HuH-7.5 (cell line): ENCODE results near the gene EXOC8.
"Not testable (repeated sequence)": the region's sequence is repeated elsewhere in the genome, so short reads cannot be mapped to it uniquely, and the experiment has no call there.

Source experiments
- DNase-seq: peaks from one replicate; pipeline ENCODE4 v3.0.0; 2011; ENCODE audit warnings: low spot score

Gene EXOC8

DNA sequence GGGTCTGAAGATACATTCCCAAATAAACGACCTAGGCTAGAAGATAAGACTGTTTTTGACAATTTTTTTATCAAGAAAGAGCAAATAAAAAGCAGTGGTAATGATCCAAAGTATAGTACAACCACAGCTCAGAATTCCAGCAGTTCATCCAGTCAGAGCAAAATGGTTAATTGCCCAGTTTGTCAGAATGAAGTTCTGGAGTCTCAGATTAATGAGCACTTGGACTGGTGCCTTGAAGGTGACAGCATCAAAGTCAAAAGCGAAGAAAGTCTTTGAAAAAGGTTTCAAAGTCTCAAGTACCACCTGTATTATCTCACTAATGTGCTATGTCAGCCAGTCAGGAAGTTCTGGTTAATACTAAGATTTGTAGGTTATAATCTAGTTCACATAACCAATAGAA lies 15.4 kb upstream of the EXOC8 start:
- no peak for DNase-seq

DNA sequence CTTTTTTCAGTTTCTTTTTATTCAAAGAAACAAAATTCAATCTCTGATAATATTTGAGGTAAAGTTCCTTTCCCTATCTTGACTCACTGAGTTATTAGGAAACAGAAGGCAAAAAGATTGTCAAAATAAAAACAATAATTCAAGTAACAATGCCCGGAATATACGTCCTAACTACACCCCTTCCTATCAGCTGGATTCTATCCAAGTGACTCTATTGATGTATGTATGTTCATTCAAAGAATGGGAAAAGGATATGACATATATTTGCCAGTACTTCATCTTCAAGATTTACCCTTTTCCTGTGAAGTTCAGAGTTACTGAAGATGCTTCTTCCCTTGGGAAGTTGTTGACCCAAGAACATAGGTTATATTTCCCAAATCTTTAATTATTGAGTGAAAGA lies 14.2 kb upstream of the EXOC8 start:
- no peak for DNase-seq

GRCh38 chr1:231348856-231349255 lies 11.2 kb upstream of the EXOC8 start:
- not testable (repeated sequence) for DNase-seq

DNA sequence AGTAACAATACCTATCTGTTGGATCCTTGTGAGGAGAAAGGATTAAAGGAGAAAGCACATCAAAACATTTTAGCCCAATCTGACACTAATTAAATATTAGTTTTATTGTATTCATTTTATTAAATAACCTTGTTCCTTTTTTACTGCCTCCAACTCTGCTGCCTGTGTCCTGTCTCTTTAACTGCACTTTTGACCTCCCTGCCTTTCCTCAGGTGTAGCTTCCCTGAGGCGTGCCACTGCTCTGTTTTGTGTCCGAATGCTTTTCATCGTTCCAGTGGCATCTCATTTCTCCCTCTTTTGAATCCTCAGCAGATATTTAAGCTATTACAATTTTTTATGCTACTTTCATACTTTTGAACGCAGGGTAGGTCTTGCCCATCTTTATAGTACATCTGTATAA lies 10.8 kb upstream of the EXOC8 start:
- no peak for DNase-seq

- DNase-seq, result no peak
These were observed 10.3 kb upstream of the EXOC8 start for GRCh38 chr1:231347961-231348360.

- DNase-seq, result no peak
These were observed 2.8 kb upstream of the EXOC8 start for GRCh38 chr1:231340328-231341013.

GRCh38 chr1:231338270-231339128 lies 847 bp upstream of the EXOC8 start, which contains the start of gene SPRTN:
SPRTN (plus strand) TSS chr1:231338293; CDS start chr1:231338384, 91 bp downstream.
- DNase-seq, result peak; percentile 90

GRCh38 chr1:231337043-231337471 lies 595 bp downstream of the EXOC8 start:
- DNase-seq, result no peak

DNA sequence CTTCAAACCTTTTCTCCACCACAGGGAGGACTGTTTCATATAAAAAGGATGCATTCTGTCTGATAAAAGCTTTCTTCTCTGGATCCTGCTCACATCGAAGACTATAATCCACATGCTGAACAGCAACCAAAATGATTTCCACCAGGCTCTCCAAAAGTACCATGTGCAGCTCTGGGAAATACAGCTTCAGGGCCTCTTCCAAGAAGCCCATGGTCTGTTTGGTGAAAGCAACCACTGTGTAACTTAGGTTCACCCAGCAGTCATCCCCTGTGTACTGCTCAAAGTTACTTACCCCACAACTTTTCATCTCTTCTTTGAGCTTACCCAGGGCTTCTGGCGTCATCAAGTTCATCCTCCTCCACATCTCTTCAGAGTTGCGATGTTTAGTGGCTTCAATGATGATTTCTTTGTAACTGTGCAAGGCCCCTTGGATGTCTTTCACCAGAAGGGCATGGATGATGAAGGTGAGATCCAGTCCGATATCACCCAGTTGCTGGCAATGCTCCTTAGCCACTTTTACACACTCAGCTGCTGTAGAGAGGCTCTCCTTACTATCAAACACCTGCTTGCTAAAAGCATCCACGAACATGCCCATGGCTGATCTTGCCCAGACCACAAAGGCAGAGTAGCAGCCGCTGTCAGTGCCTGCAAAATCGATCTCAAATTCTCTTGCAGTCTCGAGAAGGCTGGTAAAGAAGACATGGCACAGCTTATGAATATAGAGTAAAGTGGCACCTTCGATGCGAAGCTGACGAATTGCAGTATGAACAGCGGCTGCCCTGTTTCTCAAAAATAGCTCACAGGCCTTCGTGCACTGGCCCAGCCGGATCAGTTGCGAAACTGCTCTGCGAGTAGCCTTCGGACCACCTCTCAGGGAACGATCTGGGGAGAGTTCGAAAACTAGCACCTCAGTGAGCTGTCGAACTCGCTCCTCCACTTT lies 1.7 kb downstream of the EXOC8 start:
- DNase-seq, result no peak

DNA sequence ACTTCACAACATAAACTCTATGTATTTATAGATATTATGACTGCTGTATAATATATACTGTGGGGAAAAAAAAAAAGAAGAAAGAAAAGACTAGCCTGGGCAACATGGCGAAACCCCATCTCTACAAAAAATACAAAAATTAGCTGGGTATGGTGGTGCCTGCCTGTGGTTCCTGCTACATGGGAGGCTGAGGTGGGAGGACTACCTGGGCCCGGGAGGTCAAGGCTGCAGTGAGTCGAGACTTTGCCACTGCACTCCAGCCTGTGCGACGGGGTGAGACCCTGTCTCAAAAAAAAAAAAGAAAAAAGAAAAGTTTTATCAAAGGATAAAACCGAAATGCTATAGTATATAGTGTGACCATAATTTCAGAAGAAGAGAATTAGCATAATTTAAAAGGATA lies 2.7 kb downstream of the EXOC8 start:
- DNase-seq, result no peak

DNA sequence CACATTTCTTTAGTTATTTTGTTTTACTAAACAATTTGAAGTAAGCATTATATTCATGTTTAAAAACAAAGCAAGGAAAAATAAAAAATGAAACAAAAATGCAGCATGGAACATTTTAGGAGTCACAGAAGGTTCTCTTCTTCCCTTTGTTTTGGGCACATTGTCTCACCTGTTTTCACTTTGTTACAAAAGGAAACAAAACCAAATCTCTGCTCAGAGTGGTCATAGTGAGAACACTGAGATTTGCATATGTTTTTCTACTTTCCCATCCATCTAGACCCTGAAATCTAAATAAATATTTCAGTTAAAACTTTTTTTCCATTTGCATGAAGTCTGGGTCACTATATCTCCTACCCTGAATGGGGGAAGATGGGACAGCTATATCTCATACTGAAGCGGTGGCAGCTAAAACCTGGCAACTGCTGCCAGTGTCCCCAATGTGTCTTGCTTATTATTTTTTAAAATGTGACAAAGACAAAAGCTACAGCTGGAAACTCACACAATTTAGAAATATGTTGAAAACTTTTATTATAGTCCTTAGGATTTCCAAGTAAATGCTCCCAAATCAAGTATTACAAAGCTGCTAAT lies 3.5 kb downstream of the EXOC8 start:
- no peak for DNase-seq

DNA sequence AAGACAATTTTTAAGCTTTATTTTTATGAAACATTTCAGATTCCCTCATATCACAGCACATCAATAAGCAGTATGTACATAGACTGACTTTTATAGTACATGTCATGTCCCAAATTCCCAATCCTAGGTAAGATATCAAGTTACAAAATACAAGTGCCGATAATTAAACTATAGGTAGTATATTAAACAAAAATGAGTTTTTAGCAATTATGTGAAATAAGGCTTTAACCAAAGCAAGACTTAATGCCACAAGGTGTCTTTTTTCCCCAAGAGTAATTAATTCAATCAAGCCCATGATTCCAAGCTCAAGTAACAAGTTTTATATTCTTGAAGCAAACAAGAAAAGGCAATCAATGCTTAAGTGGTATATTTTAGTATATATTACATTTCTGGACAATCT lies 4.9 kb downstream of the EXOC8 start:
- no peak for DNase-seq

GRCh38 chr1:231329483-231329882 lies 8.2 kb downstream of the EXOC8 start:
- DNase-seq, result no peak

GRCh38 chr1:231327617-231328016 lies 10.0 kb downstream of the EXOC8 start:
- DNase-seq, result no peak

- DNase-seq, result no peak
These were observed 11.4 kb downstream of the EXOC8 start for GRCh38 chr1:231326248-231326647.

DNA sequence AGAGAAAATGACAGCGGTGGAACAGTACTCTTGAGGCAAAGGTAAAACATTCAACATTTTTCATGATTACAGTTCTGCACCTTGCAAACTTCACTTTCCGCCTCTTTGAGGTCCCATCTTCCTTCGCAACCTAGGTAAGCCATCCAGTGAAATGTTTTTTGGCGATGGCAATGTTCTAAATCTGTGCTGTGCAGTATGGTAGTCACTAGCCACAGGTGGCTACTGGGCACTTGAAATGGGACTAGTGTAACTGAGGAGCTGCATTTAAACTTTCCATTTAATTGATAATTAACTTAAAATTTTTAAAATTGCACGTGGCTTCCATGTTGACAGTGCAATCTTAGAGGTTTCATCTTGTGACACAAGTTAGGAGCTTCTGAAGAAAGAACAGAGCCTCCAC lies 13.0 kb downstream of the EXOC8 start:
- DNase-seq, result no peak

- DNase-seq, result no peak
These were observed 14.6 kb downstream of the EXOC8 start for GRCh38 chr1:231322880-231323530.

DNA sequence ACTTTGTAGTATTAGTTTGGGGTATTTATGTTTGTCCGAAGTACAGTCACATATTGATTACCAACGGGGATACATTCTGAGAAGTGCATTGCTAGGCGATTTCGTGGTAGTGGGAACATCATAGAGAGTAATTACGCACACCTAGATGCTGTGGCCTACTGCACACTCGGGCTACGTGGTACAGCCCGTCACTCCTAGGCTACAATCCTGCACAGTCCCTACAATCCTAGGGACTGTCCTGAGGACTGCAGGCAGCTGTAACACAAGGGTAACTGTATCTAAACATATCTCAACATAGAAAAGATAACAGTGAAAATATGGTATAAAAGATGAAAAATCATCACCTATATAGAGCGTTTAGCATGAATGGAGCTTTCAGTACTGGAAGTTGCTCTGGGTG lies 18.6 kb downstream of the EXOC8 start:
- DNase-seq, result no peak

DNA sequence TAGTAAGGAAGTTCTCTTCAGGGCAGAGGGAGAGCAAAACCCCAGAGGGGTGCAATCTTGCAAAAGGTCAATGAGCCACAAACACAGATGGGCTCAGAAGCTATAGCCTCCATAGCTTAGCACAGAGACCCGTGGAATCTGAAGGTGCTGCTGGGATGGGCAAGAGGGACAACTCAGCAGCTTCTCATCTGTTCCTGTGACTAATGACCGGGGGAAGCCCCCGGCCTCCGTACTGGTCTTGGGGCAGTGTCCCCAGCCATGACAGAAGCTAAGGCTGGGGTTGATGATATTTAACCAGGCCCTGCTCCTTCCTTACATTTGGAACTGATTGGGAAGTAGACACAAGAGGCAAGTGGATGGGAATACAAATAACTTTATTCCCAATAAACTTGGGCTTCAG lies 19.1 kb downstream of the EXOC8 start:
- DNase-seq, result no peak

GRCh38 chr1:231318015-231318355 lies 19.7 kb downstream of the EXOC8 start:
- DNase-seq, result no peak

GRCh38 chr1:231317306-231318014 lies 20.2 kb downstream of the EXOC8 start:
- no peak for DNase-seq
